BLaER1 treated with 17β-estradiol and CSF1 and Interleukin-3, amounts not matched to agents 10 nM and 100 nM (cell line): ENCODE data around the gene FAM168A.

Experiments
- H3K27ac ChIP-seq, 11 experiments: shearing (Covaris generic); formaldehyde crosslinking; 2 replicates each; pipeline ENCODE4 v1.8.1; 2022
- H3K27me3 ChIP-seq, 11 experiments: shearing (Covaris generic); formaldehyde crosslinking; 2 replicates each; pipeline ENCODE4 v1.8.1; 2022
- H3K36me3 ChIP-seq, 11 experiments: shearing (Covaris generic); formaldehyde crosslinking; 2 replicates each; pipeline ENCODE4 v1.8.1; 2022
- H3K4me1 ChIP-seq, 10 experiments: shearing (Covaris generic); formaldehyde crosslinking; 2 replicates each; pipeline ENCODE4 v1.8.1; 2022
- H3K4me2 ChIP-seq, 11 experiments: shearing (Covaris generic); formaldehyde crosslinking; 2 replicates each; pipeline ENCODE4 v1.8.1; 2022
- H3K4me3 ChIP-seq, 10 experiments: shearing (Covaris generic); formaldehyde crosslinking; 2 replicates each; pipeline ENCODE4 v1.8.1; 2022
- H3K9ac ChIP-seq, 11 experiments: shearing (Covaris generic); formaldehyde crosslinking; 2 replicates each; pipeline ENCODE4 v1.8.1; 2022
- H3K9me3 ChIP-seq, 11 experiments: shearing (Covaris generic); formaldehyde crosslinking; replicated peaks in 1 of 11; 2 replicates each; pipeline ENCODE4 v1.8.1; 2022
- H4K20me1 ChIP-seq, 11 experiments: shearing (Covaris generic); formaldehyde crosslinking; 2 replicates each; pipeline ENCODE4 v1.8.1; 2022
- Cebpa-rat ChIP-seq, 11 experiments: shearing (Covaris generic); IDR thresholded peaks; 2 replicates each; pipeline ENCODE4 v1.8.1; 2022

The FAM168A gene

GRCh38 chr11:73570415-73571114 lies 27.3 kb downstream of the FAM168A start:
- H3K27me3 ChIP-seq: no peaks in the 10 kb centered on the region
- no peaks in the 10 kb centered on the region for H3K4me1 ChIP-seq
- no peak overlapping the region for H3K4me3 ChIP-seq
- no peak overlapping the region for H3K4me2 ChIP-seq
- no peak for TF ChIP-seq Cebpa-rat (IDR thresholded peaks at IDR 0.05)
- H3K27ac ChIP-seq: no peak overlapping the region
- no peak overlapping the region for H3K9ac ChIP-seq
- peaks cover 0 to 27% (median 19%) of the 10 kb centered on the region in 11 experiments; a peak in 18 of 22 replicates for H3K9me3 ChIP-seq
- peaks cover 32 to 69% (median 48%) of the 10 kb centered on the region in 11 experiments for H3K36me3 ChIP-seq
- H4K20me1 ChIP-seq: peaks cover 0 to 65% (median 0%) of the 10 kb centered on the region in 11 experiments; a peak in 5 of 22 replicates

- no peak overlapping the region for H3K9ac ChIP-seq
- H3K4me1 ChIP-seq: peaks cover 0 to 16% (median 0%) of the 10 kb centered on the region in 10 experiments; a peak in 7 of 20 replicates
- no peak for TF ChIP-seq Cebpa-rat (IDR thresholded peaks at IDR 0.05)
- no peak overlapping the region for H3K27ac ChIP-seq
- 0 out of 22 replicates have a peak, but pooled peaks cover 0 to 5% (median 0%) of the 10 kb centered on the region in 11 experiments for H3K9me3 ChIP-seq
- peaks cover 0 to 81% (median 3%) of the 10 kb centered on the region in 11 experiments; a peak in 8 of 22 replicates for H4K20me1 ChIP-seq
- H3K4me2 ChIP-seq: no peak overlapping the region
- no peak overlapping the region for H3K4me3 ChIP-seq
- no peaks in the 10 kb centered on the region for H3K27me3 ChIP-seq
- H3K36me3 ChIP-seq: peaks cover 14 to 40% (median 29%) of the 10 kb centered on the region in 11 experiments; a peak in 20 of 22 replicates
Observed at GRCh38 chr11:73566977-73567755, 30.7 kb downstream of the FAM168A start.

GRCh38 chr11:73566422-73566821 lies 31.5 kb downstream of the FAM168A start:
- no peak overlapping the region for H3K4me3 ChIP-seq
- no peak overlapping the region for H3K9ac ChIP-seq
- H4K20me1 ChIP-seq: peaks cover 0 to 86% (median 3%) of the 10 kb centered on the region in 11 experiments; a peak in 8 of 22 replicates
- H3K27ac ChIP-seq: no peak overlapping the region
- peaks cover 14 to 40% (median 29%) of the 10 kb centered on the region in 11 experiments; a peak in 20 of 22 replicates for H3K36me3 ChIP-seq
- H3K4me1 ChIP-seq: peaks cover 0 to 16% (median 0%) of the 10 kb centered on the region in 10 experiments; a peak in 7 of 20 replicates
- no peak overlapping the region for H3K4me2 ChIP-seq
- no peaks in the 10 kb centered on the region for H3K27me3 ChIP-seq
- no peaks in the 10 kb centered on the region for H3K9me3 ChIP-seq
- no peak for TF ChIP-seq Cebpa-rat (IDR thresholded peaks at IDR 0.05)

- no peak for TF ChIP-seq Cebpa-rat (IDR thresholded peaks at IDR 0.05)
- no peaks in the 10 kb centered on the region for H3K27me3 ChIP-seq
- peaks cover 14 to 40% (median 29%) of the 10 kb centered on the region in 11 experiments; a peak in 20 of 22 replicates for H3K36me3 ChIP-seq
- no peaks in the 10 kb centered on the region for H3K9me3 ChIP-seq
- peaks cover 0 to 16% (median 0%) of the 10 kb centered on the region in 10 experiments; a peak in 7 of 20 replicates for H3K4me1 ChIP-seq
- no peak overlapping the region for H3K9ac ChIP-seq
- no peak overlapping the region for H3K27ac ChIP-seq
- H3K4me2 ChIP-seq: no peak overlapping the region
- H4K20me1 ChIP-seq: peaks cover 0 to 89% (median 3%) of the 10 kb centered on the region in 11 experiments; a peak in 8 of 22 replicates
- no peak overlapping the region for H3K4me3 ChIP-seq
Observed at GRCh38 chr11:73565804-73566203, 32.1 kb downstream of the FAM168A start.

- peaks cover 0 to 89% (median 3%) of the 10 kb centered on the region in 11 experiments; a peak in 8 of 22 replicates for H4K20me1 ChIP-seq
- H3K4me1 ChIP-seq: peaks cover 0 to 16% (median 0%) of the 10 kb centered on the region in 10 experiments; a peak in 7 of 20 replicates
- no peak overlapping the region for H3K4me3 ChIP-seq
- no peaks in the 10 kb centered on the region for H3K9me3 ChIP-seq
- peaks cover 14 to 37% (median 27%) of the 10 kb centered on the region in 11 experiments; a peak in 20 of 22 replicates for H3K36me3 ChIP-seq
- no peak overlapping the region for H3K9ac ChIP-seq
- no peak overlapping the region for H3K27ac ChIP-seq
- TF ChIP-seq Cebpa-rat (IDR thresholded peaks at IDR 0.05): no peak
- no peaks in the 10 kb centered on the region for H3K27me3 ChIP-seq
- peak overlapping the region in 2 of 11 experiments; percentile 29 to 42; a peak in 4 of 22 replicates for H3K4me2 ChIP-seq
Observed at GRCh38 chr11:73564903-73565302, 33.0 kb downstream of the FAM168A start.

GRCh38 chr11:73563539-73564200 lies 34.2 kb downstream of the FAM168A start:
- Histone ChIP-seq H3K27me3 (no peaks in the 10 kb centered on the region), H3K36me3 (peaks cover 11 to 32% (median 21%) of the 10 kb centered on the region in 11 experiments; a peak in 21 of 22 replicates), H3K4me1 (peaks cover 0 to 16% (median 0%) of the 10 kb centered on the region in 10 experiments; a peak in 7 of 20 replicates), H3K9ac (no peak overlapping the region), H3K9me3 (no peaks in the 10 kb centered on the region), H3K27ac (no peak overlapping the region), H3K4me3 (no peak overlapping the region), H4K20me1 (peaks cover 0 to 95% (median 3%) of the 10 kb centered on the region in 11 experiments; a peak in 8 of 22 replicates), H3K4me2 (peak overlapping the region in 1 of 11 experiments; percentile 42; a peak in 1 of 22 replicates)
- TF ChIP-seq Cebpa-rat (IDR thresholded peaks at IDR 0.05): no peak

- Histone ChIP-seq H3K4me2 (no peak overlapping the region), H3K4me3 (no peak overlapping the region), H4K20me1 (peaks cover 0 to 77% (median 0%) of the 10 kb centered on the region in 11 experiments; a peak in 7 of 22 replicates), H3K27me3 (no peaks in the 10 kb centered on the region), H3K9ac (no peak overlapping the region), H3K4me1 (peaks cover 6 to 20% (median 12%) of the 10 kb centered on the region in 10 experiments; a peak in 19 of 20 replicates), H3K36me3 (peaks cover 0 to 31% (median 17%) of the 10 kb centered on the region in 11 experiments; a peak in 16 of 22 replicates), H3K9me3 (peaks cover 0 to 15% (median 7%) of the 10 kb centered on the region in 11 experiments; a peak in 5 of 22 replicates), H3K27ac (no peak overlapping the region)
- no peak for TF ChIP-seq Cebpa-rat (IDR thresholded peaks at IDR 0.05)
Observed at GRCh38 chr11:73559743-73560142, 38.2 kb downstream of the FAM168A start.

- no peak for TF ChIP-seq Cebpa-rat (IDR thresholded peaks at IDR 0.05)
- no peak overlapping the region for H3K27ac ChIP-seq
- H3K4me1 ChIP-seq: peaks cover 11 to 22% (median 16%) of the 10 kb centered on the region in 10 experiments; a peak in 19 of 20 replicates
- peaks cover 0 to 68% (median 0%) of the 10 kb centered on the region in 11 experiments; a peak in 6 of 22 replicates for H4K20me1 ChIP-seq
- no peak overlapping the region for H3K4me3 ChIP-seq
- no peak overlapping the region for H3K9ac ChIP-seq
- H3K27me3 ChIP-seq: no peaks in the 10 kb centered on the region
- H3K9me3 ChIP-seq: peaks cover 0 to 15% (median 7%) of the 10 kb centered on the region in 11 experiments; a peak in 5 of 22 replicates
- peaks cover 0 to 39% (median 17%) of the 10 kb centered on the region in 11 experiments; a peak in 17 of 22 replicates for H3K36me3 ChIP-seq
- H3K4me2 ChIP-seq: no peak overlapping the region
Observed at GRCh38 chr11:73556966-73557365, 40.9 kb downstream of the FAM168A start.
